ENCODE data around the gene RYR1.

DNA sequence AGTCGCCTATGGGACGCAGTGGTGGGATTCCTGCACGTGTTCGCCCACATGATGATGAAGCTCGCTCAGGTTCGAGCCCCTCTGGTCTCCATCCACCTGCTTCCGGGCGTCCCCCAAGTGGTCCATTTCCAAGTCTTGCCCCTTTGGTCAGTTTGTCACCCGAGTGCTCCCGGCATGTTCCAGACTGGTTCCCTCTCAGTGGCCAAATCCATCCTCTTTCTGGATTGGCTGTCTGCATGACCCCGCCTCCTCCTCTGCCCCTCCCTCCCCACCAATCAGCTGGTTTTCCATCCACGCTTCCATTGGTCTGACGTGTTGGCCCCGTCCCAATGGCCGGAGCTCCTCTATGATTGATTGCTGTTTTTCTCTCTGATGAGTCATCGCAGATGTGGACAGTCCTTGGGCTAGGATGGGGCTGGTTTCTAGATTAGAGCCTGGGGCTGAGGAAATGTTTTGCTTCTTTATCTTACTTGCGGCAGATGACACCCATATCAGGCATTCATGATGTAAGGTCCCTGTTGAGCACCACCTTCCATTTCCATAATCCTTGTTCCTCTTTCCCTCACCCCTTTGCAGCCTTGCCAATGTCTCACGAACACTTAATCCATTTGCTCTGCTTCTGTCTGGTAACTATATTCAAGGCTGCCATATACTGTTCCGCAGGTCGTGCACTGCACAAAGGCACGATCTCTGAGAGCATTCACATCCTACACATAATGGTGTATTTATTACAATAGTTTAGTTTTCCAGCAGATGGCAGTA, 110.5 kb downstream of the RYR1 start:
- TF ChIP-seq CTCF (conservative IDR thresholded peaks at IDR 0.05; ENCODE audit: low read length) (no peak), EZH2phosphoT487 (IDR thresholded peaks at IDR 0.05; ENCODE audit: borderline replicate concordance, low read depth, low read length) (no peak)

Data from OCI-LY7 (cell line).